Measurements from ENCODE around the gene E4F1. TPM values are rescaled to one million over a fixed set of nuclear protein-coding genes. Genes with fewer than 3 reads are reported as not detected.

E4F1 gene
- total RNA-seq, 1 experiment from 2014 or later = 30.1 TPM

GRCh38 chr16:2174396-2175131 is 48.8 kb upstream of the E4F1 start:
- TF ChIP-seq, protein P1, sequence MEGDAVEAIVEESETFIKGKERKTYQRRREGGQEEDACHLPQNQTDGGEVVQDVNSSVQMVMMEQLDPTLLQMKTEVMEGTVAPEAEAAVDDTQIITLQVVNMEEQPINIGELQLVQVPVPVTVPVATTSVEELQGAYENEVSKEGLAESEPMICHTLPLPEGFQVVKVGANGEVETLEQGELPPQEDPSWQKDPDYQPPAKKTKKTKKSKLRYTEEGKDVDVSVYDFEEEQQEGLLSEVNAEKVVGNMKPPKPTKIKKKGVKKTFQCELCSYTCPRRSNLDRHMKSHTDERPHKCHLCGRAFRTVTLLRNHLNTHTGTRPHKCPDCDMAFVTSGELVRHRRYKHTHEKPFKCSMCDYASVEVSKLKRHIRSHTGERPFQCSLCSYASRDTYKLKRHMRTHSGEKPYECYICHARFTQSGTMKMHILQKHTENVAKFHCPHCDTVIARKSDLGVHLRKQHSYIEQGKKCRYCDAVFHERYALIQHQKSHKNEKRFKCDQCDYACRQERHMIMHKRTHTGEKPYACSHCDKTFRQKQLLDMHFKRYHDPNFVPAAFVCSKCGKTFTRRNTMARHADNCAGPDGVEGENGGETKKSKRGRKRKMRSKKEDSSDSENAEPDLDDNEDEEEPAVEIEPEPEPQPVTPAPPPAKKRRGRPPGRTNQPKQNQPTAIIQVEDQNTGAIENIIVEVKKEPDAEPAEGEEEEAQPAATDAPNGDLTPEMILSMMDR (IDR thresholded peaks at IDR 0.05; ENCODE audit: insufficient read depth in 1 of 2, low read depth in 1 of 2, low read length in 1 of 2, severe bottlenecking in 1 of 2, unreplicated experiment in 1 of 2) = no peak
- Histone ChIP-seq H3K4me3 (ENCODE audit: low read depth, low read length) (no peak overlapping the region), H3K4me1 (no peaks in the 10 kb centered on the region), H3K9me3 (no peaks in the 10 kb centered on the region), H3K27me3 (replicated peaks; ENCODE audit: control insufficient read depth, insufficient read depth, low read length) (no peaks in the 10 kb centered on the region), H3K36me3 (ENCODE audit: control insufficient read depth, insufficient read depth, low read length) (no peaks in the 10 kb centered on the region; the same call in 1 of the 2 replicates)
- Mint-ChIP-seq H3K9me3 (ENCODE audit: unreplicated experiment) (no peaks in the 10 kb centered on the region), H3K27me3 (ENCODE audit: insufficient read depth, unreplicated experiment) (no peaks in the 10 kb centered on the region), H3K27ac (ENCODE audit: unreplicated experiment) (no peak overlapping the region), H3K4me1 (ENCODE audit: low read depth, unreplicated experiment) (no peaks in the 10 kb centered on the region), H3K36me3 (ENCODE audit: insufficient read depth, unreplicated experiment) (peaks cover 50% of the 10 kb centered on the region), H3K4me3 (ENCODE audit: unreplicated experiment) (no peak overlapping the region)
- no peak for DNase-seq
- intact Hi-C loops (cut with micrococcal nuclease; ENCODE audit: unreplicated experiment) = no loop called here
- CTCF ChIA-PET = no interaction called here
- POLR2A ChIA-PET = no interaction called here
- no TSS peak for BruUV-seq (replicated peaks)

- H3K9me3 Mint-ChIP-seq (ENCODE audit: unreplicated experiment) = no peaks in the 10 kb centered on the region
- ChIA-PET CTCF (no interaction called here), POLR2A (no interaction called here)
- no peaks in the 10 kb centered on the region for H3K4me1 ChIP-seq
- intact Hi-C loops (cut with micrococcal nuclease; ENCODE audit: unreplicated experiment) = no loop called here
- H3K27me3 Mint-ChIP-seq (ENCODE audit: insufficient read depth, unreplicated experiment) = no peaks in the 10 kb centered on the region
- no peak for DNase-seq
- no peaks in the 10 kb centered on the region for H3K27me3 ChIP-seq (replicated peaks; ENCODE audit: control insufficient read depth, insufficient read depth, low read length)
- no peak overlapping the region for H3K4me3 Mint-ChIP-seq (ENCODE audit: unreplicated experiment)
- H3K36me3 Mint-ChIP-seq (ENCODE audit: insufficient read depth, unreplicated experiment) = peaks cover 46% of the 10 kb centered on the region
- H3K36me3 ChIP-seq (ENCODE audit: control insufficient read depth, insufficient read depth, low read length) = no peaks in the 10 kb centered on the region; the same call in 1 of the 2 replicates
- TF ChIP-seq, protein P1 (IDR thresholded peaks at IDR 0.05; ENCODE audit: insufficient read depth in 1 of 2, low read depth in 1 of 2, low read length in 1 of 2, severe bottlenecking in 1 of 2, unreplicated experiment in 1 of 2) = no peak
- no peak overlapping the region for H3K27ac Mint-ChIP-seq (ENCODE audit: unreplicated experiment)
- H3K4me3 ChIP-seq (ENCODE audit: low read depth, low read length) = no peak overlapping the region
- no peaks in the 10 kb centered on the region for H3K9me3 ChIP-seq
- H3K4me1 Mint-ChIP-seq (ENCODE audit: low read depth, unreplicated experiment) = no peaks in the 10 kb centered on the region
- no TSS peak for BruUV-seq (replicated peaks)
Measured at GRCh38 chr16:2175454-2175853, 47.9 kb upstream of the E4F1 start.

GRCh38 chr16:2176047-2176446 is 47.3 kb upstream of the E4F1 start:
- ChIA-PET POLR2A (no interaction called here), CTCF (no interaction called here)
- no TSS peak for BruUV-seq (replicated peaks)
- no peak overlapping the region for H3K27ac Mint-ChIP-seq (ENCODE audit: unreplicated experiment)
- no peak overlapping the region for H3K4me3 ChIP-seq (ENCODE audit: low read depth, low read length)
- intact Hi-C loops (cut with micrococcal nuclease; ENCODE audit: unreplicated experiment) = no loop called here
- H3K9me3 ChIP-seq = no peaks in the 10 kb centered on the region
- TF ChIP-seq, protein P1 (IDR thresholded peaks at IDR 0.05; ENCODE audit: insufficient read depth in 1 of 2, low read depth in 1 of 2, low read length in 1 of 2, severe bottlenecking in 1 of 2, unreplicated experiment in 1 of 2) = no peak
- H3K4me3 Mint-ChIP-seq (ENCODE audit: unreplicated experiment) = no peak overlapping the region
- DNase-seq = no peak
- no peaks in the 10 kb centered on the region for H3K4me1 Mint-ChIP-seq (ENCODE audit: low read depth, unreplicated experiment)
- H3K36me3 Mint-ChIP-seq (ENCODE audit: insufficient read depth, unreplicated experiment) = peaks cover 40% of the 10 kb centered on the region
- no peaks in the 10 kb centered on the region; the same call in 1 of the 2 replicates for H3K36me3 ChIP-seq (ENCODE audit: control insufficient read depth, insufficient read depth, low read length)
- H3K4me1 ChIP-seq = no peaks in the 10 kb centered on the region
- no peaks in the 10 kb centered on the region for H3K27me3 Mint-ChIP-seq (ENCODE audit: insufficient read depth, unreplicated experiment)
- no peaks in the 10 kb centered on the region for H3K27me3 ChIP-seq (replicated peaks; ENCODE audit: control insufficient read depth, insufficient read depth, low read length)
- H3K9me3 Mint-ChIP-seq (ENCODE audit: unreplicated experiment) = no peaks in the 10 kb centered on the region

Measured in Caco-2 (cell line).